ENCODE measurements around the gene NDUFV1.
"Not testable (repeated sequence)": the region's sequence is repeated elsewhere in the genome, so short reads cannot be mapped to it uniquely, and the experiment has no call there.

NDUFV1 gene

GRCh38 chr11:67586568-67587250 is 20.0 kb upstream of the NDUFV1 start:
- no peak for DNase-seq (ENCODE audit: low spot score)

- DNase-seq (ENCODE audit: low spot score) = no peak
These were observed 18.6 kb upstream of the NDUFV1 start for GRCh38 chr11:67588136-67588503.

- not testable (repeated sequence) for DNase-seq (ENCODE audit: low spot score)
These were observed 17.8 kb upstream of the NDUFV1 start for GRCh38 chr11:67588899-67589415.

DNA sequence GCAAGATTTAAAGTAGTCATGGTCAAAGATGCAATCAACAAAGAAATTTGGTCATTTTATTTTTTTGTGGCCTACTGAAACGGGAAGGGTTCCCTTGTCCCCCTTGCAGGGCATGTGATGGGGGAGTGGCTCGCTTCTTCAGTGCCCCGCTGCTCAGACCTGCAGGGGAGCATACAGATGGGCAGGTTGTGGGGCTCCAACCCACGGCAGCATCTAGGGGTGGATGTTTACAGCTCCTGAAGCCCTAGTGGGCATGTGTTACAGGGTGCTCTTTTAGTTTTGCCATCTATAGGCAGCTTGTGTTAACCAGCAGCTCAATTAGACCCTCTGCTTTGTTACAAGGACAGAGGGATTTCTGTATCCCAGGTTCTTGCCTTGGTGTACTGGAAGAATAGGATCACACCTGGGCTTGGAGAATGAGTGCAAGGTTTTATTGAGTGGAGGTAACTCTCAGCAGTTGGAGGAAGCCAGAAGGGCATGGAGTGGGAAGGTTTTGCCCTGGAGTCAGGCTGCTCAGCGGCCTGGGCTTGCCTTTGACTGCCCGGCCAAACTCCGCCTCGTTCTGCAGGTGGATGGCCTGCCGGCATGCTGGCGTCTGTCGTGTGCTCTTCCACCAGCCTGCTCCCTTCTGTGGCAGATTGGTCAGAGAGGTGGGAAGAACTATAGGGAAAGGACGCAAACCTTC is 13.7 kb upstream of the NDUFV1 start:
- no peak for DNase-seq (ENCODE audit: low spot score)

DNA sequence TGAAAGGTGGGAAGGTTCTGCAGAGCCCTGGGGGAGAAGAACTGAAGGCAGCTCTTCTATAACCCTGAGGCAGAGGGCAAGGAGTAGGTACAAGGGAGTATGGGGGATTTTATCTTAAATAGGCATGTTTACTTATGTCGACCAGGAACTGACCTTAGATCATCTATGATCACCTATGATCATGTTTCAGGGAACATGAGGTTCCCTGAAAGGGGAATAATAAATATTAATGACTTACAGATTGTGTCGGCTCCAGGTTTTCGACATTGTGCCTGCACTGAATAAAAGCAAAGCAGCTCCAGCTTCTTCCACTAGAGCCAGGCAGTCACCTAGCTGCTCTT is 13.2 kb upstream of the NDUFV1 start:
- no peak for DNase-seq (ENCODE audit: low spot score)

DNA sequence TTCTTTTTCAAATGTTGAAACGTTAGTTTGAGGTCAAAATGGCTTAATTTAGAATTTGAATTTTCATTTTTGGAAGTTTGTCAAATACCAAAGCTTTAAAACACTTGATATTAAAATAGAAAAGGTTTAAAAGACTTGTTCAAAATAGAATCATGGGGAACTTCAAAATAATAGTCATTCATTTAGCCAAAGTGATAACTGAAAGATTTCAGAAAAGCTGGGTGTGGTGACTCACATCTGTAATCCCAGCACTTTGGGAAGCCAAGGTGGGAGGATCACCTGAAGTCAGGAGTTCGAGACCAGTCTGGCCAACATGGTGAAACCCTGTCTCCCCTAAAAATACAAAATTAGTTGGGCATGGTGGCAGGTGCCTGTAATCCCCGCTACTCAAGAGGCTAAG is 12.3 kb upstream of the NDUFV1 start:
- DNase-seq (ENCODE audit: low spot score) = no peak

- DNase-seq (ENCODE audit: low spot score) = no peak
These were observed 9.9 kb upstream of the NDUFV1 start for GRCh38 chr11:67596753-67597300.

- DNase-seq (ENCODE audit: low spot score) = not testable (repeated sequence)
These were observed 9.3 kb upstream of the NDUFV1 start for GRCh38 chr11:67597458-67597857.

DNA sequence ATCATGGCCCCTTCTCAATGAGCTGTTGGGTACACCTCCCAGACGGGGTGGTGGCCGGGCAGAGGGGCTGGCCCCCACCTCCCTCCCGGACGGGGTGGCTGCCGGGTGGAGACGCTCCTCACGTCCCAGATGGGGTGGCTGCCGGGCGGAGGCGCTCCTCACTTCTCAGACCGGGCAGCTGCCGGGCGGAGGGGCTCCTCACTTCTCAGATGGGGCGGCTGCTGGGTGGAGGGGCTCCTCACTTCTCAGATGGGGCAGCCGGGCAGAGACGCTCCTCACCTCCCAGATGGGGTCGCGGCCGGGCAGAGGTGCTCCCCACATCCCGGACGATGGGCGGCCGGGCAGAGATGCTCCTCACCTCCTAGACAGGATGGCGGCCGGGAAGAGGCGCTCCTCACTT is 8.8 kb upstream of the NDUFV1 start:
- DNase-seq (ENCODE audit: low spot score) = not testable (repeated sequence)

- DNase-seq (ENCODE audit: low spot score) = no peak
These were observed 7.6 kb upstream of the NDUFV1 start for GRCh38 chr11:67599149-67599548.

GRCh38 chr11:67600324-67601029 is 6.3 kb upstream of the NDUFV1 start:
- no peak for DNase-seq (ENCODE audit: low spot score)

DNA sequence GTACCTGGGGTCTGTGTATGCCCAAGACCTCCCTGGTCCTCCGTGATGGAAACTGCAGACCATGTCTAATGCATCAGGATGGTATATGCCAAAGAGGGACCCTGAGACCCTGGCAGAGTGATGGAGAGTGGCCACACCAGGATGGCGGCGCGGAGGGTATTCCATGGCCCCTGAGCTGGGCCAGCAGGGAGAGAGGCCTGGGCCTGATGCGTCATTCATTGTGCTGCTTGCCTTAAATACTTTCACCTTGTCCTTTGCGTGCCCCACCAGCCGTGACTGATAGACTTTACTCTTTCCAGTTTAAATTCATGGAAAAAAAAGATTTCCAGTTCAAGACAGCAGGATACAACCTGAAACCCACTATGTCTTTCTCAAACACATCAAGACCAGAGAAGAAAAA is 5.6 kb upstream of the NDUFV1 start:
- no peak for DNase-seq (ENCODE audit: low spot score)

DNA sequence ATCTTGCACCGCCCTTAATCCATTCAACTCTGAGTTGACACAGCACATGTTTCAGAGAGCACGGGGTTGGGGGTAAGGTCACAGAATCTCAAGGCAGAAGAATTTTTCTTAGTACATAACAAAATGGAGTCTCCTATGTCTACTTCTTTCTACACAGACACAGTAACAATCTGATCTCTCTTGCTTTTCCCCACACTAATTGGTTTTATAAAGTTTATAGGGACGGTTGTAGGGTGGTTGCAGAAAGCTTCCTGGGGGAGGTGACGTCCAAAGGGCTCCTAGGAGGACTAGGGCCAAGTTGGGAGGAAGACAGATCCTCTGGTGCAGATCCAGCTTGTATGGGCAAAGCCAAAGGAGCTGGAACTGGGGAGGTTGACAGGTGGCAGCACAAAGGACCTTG is 2.6 kb upstream of the NDUFV1 start:
- not testable (repeated sequence) for DNase-seq (ENCODE audit: low spot score)

GRCh38 chr11:67604815-67605214 is 1.9 kb upstream of the NDUFV1 start:
- no peak for DNase-seq (ENCODE audit: low spot score)

DNA sequence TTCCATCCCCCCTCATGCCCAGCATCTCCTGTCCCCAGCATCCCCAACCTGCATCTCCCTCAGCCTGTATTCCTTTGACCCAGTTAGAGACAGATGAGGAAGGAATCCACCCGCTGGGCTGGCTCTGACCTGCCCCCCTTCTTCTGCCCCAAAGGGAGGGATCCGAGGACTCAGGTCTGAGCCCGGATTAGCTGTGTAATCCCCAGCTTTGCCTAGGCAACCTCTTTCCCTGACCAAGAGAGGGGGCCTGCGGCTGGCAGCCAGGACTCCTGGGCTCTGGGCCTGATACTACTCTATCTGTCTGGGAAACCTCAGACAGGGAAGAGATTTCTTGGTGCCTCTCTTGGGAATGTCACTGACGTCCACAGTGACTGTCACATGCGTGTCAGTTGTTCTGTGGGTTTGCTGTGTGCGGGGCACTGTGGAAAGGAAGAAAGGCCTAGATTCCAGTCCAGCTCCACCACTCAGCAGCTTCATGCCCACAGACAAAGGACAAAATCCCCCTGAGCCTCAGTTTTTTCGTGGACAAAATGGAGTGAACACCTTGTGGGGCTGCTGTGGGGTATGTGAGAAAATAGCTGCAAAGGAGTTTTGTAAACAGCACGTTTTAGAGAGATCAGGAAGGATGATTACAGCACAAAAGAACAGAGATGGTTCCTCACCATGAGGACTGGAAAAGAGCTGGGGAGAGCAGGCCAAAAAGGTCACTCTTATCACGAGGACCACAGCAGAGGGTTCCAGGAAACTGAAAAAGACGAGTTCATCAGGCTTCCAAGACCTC is 1.3 kb upstream of the NDUFV1 start:
- no peak for DNase-seq (ENCODE audit: low spot score)

DNA sequence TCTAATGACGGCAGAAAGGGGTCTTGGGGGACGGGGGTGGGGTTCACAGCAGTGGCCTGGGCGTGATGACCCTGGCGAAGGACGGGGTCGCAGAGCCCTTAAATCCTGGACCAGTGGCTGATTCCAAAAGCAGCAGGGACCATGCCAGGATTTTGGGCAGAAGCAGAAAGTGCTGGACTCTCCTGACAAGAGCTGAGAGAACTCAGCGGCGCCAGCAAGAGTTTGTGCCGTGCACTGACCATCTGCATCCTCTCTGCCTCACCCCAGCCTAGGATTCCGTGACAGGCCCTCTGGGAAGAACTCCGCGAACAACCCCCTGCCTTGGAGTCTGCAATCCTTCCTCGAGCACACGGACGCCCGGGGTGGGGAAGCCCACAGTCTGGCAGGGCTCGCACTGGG is 644 bp upstream of the NDUFV1 start:
- DNase-seq (ENCODE audit: low spot score) = no peak

DNA sequence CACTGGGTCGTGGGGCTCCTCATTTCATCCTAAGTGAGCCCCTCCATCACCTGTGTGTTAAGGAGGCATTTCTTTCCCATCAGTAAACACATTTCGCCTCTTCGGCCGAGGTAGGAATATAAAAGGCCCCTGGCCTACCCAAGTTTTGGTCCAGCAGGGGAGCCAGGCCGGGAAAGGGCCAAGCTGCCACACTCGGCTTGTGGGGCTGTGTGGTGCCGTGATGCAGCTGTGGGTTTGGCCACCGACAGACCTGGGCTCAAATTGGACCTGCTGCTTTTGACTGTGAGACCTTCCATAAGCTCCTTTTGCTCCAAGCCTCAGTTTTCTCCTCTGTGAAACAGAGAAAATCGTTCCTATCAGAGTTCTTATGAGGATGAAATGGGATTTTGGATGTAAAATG is 771 bp downstream of the NDUFV1 start:
- DNase-seq (ENCODE audit: low spot score) = no peak

- no peak for DNase-seq (ENCODE audit: low spot score)
These were observed 1.8 kb downstream of the NDUFV1 start for GRCh38 chr11:67608486-67608885.

DNA sequence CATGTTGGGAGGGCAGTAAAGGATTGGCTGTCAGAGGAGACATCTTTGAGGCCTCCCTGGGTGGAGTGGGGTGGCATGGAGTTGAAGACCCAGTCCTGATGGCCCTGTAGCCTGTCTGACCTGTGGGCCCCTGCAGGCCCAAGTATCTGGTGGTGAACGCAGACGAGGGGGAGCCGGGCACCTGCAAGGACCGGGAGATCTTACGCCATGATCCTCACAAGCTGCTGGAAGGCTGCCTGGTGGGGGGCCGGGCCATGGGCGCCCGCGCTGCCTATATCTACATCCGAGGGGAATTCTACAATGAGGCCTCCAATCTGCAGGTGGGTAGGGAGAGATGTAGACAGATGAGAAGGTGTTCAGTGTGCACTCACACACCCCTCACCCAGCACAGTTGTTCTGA is 2.6 kb downstream of the NDUFV1 start:
- no peak for DNase-seq (ENCODE audit: low spot score)

GRCh38 chr11:67610302-67610868 is 3.6 kb downstream of the NDUFV1 start:
- no peak for DNase-seq (ENCODE audit: low spot score)

GRCh38 chr11:67611165-67611564 is 4.4 kb downstream of the NDUFV1 start:
- DNase-seq (ENCODE audit: low spot score) = no peak

All from CD4-positive, alpha-beta T cell treated with Interleukin-6 at 100 ng/mL for 8 hours (primary cell).